ENCODE results near the gene ROGDI.

ROGDI gene

DNA sequence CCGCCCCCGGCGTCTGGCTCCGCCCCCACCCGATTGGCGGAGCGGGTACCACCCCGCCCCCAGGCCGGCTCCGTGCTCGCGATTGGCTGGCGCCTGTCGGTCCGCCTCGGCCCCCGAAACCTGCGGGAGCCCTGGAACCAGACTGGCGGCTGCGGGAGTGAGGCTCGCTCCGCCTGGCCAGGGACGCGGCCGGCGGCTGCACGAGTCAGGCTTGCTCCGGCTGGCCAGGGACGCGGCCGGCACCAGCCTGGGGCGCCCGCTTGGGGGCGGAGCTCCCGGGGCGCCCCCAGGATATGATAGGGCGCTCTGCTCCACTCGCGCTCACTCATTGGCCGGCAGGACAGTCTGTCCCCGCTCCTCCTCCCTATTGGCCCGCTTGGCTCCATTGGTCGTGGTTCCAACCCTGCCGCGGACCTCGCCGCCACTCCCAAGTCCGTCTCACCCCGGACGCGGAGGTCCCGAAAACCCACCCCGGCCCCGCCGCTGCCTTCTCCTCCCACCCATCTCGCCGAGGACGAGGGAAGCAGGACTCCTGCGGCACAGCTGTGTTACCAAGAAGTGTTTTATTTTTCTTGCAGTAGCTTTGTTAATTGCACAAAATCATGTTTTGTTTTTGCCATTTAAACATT, 340 bp upstream of the ROGDI start (continued):
- TF ChIP-seq, protein P1, sequence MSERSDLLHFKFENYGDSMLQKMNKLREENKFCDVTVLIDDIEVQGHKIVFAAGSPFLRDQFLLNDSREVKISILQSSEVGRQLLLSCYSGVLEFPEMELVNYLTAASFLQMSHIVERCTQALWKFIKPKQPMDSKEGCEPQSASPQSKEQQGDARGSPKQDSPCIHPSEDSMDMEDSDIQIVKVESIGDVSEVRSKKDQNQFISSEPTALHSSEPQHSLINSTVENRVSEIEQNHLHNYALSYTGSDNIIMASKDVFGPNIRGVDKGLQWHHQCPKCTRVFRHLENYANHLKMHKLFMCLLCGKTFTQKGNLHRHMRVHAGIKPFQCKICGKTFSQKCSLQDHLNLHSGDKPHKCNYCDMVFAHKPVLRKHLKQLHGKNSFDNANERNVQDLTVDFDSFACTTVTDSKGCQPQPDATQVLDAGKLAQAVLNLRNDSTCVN (tag by site-specific recombination; optimal IDR thresholded peaks at IDR 0.05) = peak; percentile 89
- TF ChIP-seq ZBTB8A (tag by site-specific recombination; IDR thresholded peaks at IDR 0.05) (peak; percentile 100), ZNF677 (tag by site-specific recombination; IDR thresholded peaks at IDR 0.05) (no peak), ZNF837 (tag by site-specific recombination; IDR thresholded peaks at IDR 0.05) (no peak), ZBTB20 (tag by site-specific recombination; IDR thresholded peaks at IDR 0.05) (peak; percentile 99), ZNF335 (tag by site-specific recombination; conservative IDR thresholded peaks at IDR 0.05) (peak; percentile 58; the same call in 1 of the 2 replicates), ZNF600 (tag by site-specific recombination; IDR thresholded peaks at IDR 0.05) (peak; percentile 71; the same call in 1 of the 2 replicates), KLF16 (tag by site-specific recombination; IDR thresholded peaks at IDR 0.05) (no peak; the same call in 1 of the 2 replicates), ZNF341 (tag by site-specific recombination; IDR thresholded peaks at IDR 0.05; ENCODE audit: low read depth) (0 out of 2 replicates have a peak, but pooled peaks have one; percentile 20), ZNF311 (tag by site-specific recombination; IDR thresholded peaks at IDR 0.05; ENCODE audit: borderline replicate concordance) (no peak), ZNF843 (tag by site-specific recombination; IDR thresholded peaks at IDR 0.05) (no peak), KLF8 (tag by site-specific recombination; IDR thresholded peaks at IDR 0.05) (peak; percentile 28; the same call in 1 of the 2 replicates), ZNF274 (IDR thresholded peaks at IDR 0.05; ENCODE audit: low read length) (no peak), ZNF274 (tag by site-specific recombination; IDR thresholded peaks at IDR 0.05; ENCODE audit: borderline replicate concordance) (no peak), ZNF561 (tag by site-specific recombination; IDR thresholded peaks at IDR 0.05; ENCODE audit: borderline replicate concordance) (peak; percentile 80; the same call in 1 of the 2 replicates), ZNF366 (tag by site-specific recombination; conservative IDR thresholded peaks at IDR 0.05) (no peak), ZNF660 (tag by site-specific recombination; IDR thresholded peaks at IDR 0.05) (peak; percentile 72; the same call in 1 of the 2 replicates), ZNF2 (tag by site-specific recombination; IDR thresholded peaks at IDR 0.05) (peak; percentile 92)
- TF ChIP-seq, protein P2, sequence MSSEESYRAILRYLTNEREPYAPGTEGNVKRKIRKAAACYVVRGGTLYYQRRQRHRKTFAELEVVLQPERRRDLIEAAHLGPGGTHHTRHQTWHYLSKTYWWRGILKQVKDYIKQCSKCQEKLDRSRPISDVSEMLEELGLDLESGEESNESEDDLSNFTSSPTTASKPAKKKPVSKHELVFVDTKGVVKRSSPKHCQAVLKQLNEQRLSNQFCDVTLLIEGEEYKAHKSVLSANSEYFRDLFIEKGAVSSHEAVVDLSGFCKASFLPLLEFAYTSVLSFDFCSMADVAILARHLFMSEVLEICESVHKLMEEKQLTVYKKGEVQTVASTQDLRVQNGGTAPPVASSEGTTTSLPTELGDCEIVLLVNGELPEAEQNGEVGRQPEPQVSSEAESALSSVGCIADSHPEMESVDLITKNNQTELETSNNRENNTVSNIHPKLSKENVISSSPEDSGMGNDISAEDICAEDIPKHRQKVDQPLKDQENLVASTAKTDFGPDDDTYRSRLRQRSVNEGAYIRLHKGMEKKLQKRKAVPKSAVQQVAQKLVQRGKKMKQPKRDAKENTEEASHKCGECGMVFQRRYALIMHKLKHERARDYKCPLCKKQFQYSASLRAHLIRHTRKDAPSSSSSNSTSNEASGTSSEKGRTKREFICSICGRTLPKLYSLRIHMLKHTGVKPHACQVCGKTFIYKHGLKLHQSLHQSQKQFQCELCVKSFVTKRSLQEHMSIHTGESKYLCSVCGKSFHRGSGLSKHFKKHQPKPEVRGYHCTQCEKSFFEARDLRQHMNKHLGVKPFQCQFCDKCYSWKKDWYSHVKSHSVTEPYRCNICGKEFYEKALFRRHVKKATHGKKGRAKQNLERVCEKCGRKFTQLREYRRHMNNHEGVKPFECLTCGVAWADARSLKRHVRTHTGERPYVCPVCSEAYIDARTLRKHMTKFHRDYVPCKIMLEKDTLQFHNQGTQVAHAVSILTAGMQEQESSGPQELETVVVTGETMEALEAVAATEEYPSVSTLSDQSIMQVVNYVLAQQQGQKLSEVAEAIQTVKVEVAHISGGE (tag by site-specific recombination; conservative IDR thresholded peaks at IDR 0.05; ENCODE audit: low read depth) = 0 out of 2 replicates have a peak, but pooled peaks have one; percentile 10
- TF ChIP-seq, protein P3, sequence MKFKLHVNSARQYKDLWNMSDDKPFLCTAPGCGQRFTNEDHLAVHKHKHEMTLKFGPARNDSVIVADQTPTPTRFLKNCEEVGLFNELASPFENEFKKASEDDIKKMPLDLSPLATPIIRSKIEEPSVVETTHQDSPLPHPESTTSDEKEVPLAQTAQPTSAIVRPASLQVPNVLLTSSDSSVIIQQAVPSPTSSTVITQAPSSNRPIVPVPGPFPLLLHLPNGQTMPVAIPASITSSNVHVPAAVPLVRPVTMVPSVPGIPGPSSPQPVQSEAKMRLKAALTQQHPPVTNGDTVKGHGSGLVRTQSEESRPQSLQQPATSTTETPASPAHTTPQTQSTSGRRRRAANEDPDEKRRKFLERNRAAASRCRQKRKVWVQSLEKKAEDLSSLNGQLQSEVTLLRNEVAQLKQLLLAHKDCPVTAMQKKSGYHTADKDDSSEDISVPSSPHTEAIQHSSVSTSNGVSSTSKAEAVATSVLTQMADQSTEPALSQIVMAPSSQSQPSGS (tag by site-specific recombination; IDR thresholded peaks at IDR 0.05; ENCODE audit: low read depth) = no peak
- TF ChIP-seq, protein P4, sequence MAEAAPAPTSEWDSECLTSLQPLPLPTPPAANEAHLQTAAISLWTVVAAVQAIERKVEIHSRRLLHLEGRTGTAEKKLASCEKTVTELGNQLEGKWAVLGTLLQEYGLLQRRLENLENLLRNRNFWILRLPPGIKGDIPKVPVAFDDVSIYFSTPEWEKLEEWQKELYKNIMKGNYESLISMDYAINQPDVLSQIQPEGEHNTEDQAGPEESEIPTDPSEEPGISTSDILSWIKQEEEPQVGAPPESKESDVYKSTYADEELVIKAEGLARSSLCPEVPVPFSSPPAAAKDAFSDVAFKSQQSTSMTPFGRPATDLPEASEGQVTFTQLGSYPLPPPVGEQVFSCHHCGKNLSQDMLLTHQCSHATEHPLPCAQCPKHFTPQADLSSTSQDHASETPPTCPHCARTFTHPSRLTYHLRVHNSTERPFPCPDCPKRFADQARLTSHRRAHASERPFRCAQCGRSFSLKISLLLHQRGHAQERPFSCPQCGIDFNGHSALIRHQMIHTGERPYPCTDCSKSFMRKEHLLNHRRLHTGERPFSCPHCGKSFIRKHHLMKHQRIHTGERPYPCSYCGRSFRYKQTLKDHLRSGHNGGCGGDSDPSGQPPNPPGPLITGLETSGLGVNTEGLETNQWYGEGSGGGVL (tag by site-specific recombination; IDR thresholded peaks at IDR 0.05) = peak; percentile 57; the same call in 1 of the 2 replicates
- TF ChIP-seq, protein P5, sequence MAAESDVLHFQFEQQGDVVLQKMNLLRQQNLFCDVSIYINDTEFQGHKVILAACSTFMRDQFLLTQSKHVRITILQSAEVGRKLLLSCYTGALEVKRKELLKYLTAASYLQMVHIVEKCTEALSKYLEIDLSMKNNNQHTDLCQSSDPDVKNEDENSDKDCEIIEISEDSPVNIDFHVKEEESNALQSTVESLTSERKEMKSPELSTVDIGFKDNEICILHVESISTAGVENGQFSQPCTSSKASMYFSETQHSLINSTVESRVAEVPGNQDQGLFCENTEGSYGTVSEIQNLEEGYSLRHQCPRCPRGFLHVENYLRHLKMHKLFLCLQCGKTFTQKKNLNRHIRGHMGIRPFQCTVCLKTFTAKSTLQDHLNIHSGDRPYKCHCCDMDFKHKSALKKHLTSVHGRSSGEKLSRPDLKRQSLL (tag by site-specific recombination; IDR thresholded peaks at IDR 0.05) = no peak

Measured in HEK293 (cell line).